ENCODE measurements around the gene TMEM126B.
A peak's percentile ranks its signal among the peaks of the same experiment; 100 is the strongest.
"Not testable (repeated sequence)": the region's sequence is repeated elsewhere in the genome, so short reads cannot be mapped to it uniquely, and the experiment has no call there.

The TMEM126B gene

GRCh38 chr11:85596886-85597285 lies 31.5 kb upstream of the TMEM126B start:
- H3K4me3 Mint-ChIP-seq, result no peak overlapping the region
- DNase-seq, result no peak
- no peak overlapping the region for H3K27ac Mint-ChIP-seq
- TF ChIP-seq CTCF (IDR thresholded peaks at IDR 0.05), result no peak
- no peaks in the 10 kb centered on the region for H3K9me3 Mint-ChIP-seq
- no peaks in the 10 kb centered on the region for H3K36me3 Mint-ChIP-seq (ENCODE audit: low read depth)
- H3K27me3 Mint-ChIP-seq (ENCODE audit: low read depth, poor library complexity), result no peaks in the 10 kb centered on the region
- no peaks in the 10 kb centered on the region for H3K4me1 Mint-ChIP-seq

DNA sequence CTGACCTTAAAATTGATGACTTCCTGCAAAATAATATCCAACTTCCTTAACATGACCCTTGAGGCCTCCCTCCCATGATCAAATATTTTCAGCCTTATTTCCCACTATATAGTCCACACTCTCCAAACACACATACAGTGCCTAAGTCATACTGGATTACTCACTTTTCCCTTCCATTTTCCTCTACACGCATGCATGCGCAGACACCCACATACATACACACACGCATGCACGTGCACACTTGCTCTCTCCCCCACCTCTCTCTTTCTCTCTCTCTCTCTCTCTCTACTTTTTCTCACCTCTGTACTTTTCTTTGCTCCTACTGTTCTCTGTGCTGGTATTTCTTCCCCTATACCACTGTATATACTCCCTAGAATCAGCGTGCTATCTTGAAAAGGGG lies 29.3 kb upstream of the TMEM126B start:
- no peaks in the 10 kb centered on the region for H3K27me3 Mint-ChIP-seq (ENCODE audit: low read depth, poor library complexity)
- no peaks in the 10 kb centered on the region for H3K36me3 Mint-ChIP-seq (ENCODE audit: low read depth)
- H3K27ac Mint-ChIP-seq, result peak overlapping the region; percentile 11
- no peaks in the 10 kb centered on the region for H3K4me1 Mint-ChIP-seq
- no peak overlapping the region for H3K4me3 Mint-ChIP-seq
- DNase-seq, result no peak
- no peaks in the 10 kb centered on the region for H3K9me3 Mint-ChIP-seq
- TF ChIP-seq CTCF (IDR thresholded peaks at IDR 0.05), result no peak

- H3K27me3 Mint-ChIP-seq (ENCODE audit: low read depth, poor library complexity), result peaks cover 6% of the 10 kb centered on the region
- no peaks in the 10 kb centered on the region for H3K4me1 Mint-ChIP-seq
- no peak overlapping the region for H3K27ac Mint-ChIP-seq
- H3K4me3 Mint-ChIP-seq, result no peak overlapping the region
- no peaks in the 10 kb centered on the region for H3K36me3 Mint-ChIP-seq (ENCODE audit: low read depth)
- DNase-seq, result no peak
- TF ChIP-seq CTCF (IDR thresholded peaks at IDR 0.05), result no peak
- H3K9me3 Mint-ChIP-seq, result peaks cover 12% of the 10 kb centered on the region
Observed at GRCh38 chr11:85602526-85603213, 25.7 kb upstream of the TMEM126B start.

DNA sequence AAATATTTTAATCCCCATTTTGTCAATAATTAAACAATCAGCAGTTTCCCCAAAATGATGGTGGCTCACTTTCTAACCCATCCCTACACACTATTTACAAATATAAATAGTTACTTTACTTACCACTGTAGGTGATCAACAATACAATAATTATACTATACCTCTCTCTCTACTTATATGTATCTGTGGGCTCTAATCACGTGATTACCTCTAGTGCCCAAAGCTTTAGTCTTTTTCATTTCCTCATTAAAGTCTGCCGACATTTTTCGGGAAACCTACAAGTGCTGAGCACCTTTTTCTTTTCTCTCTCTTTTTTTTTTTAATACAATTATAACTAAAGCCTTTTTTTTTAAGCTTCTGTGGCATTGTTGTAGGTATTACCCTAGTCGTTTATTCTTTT lies 25.2 kb upstream of the TMEM126B start:
- Mint-ChIP-seq H3K27ac (no peak overlapping the region), H3K27me3 (ENCODE audit: low read depth, poor library complexity) (peaks cover 6% of the 10 kb centered on the region), H3K4me1 (no peaks in the 10 kb centered on the region), H3K9me3 (peaks cover 12% of the 10 kb centered on the region), H3K36me3 (ENCODE audit: low read depth) (no peaks in the 10 kb centered on the region), H3K4me3 (no peak overlapping the region)
- no peak for DNase-seq
- no peak for TF ChIP-seq CTCF (IDR thresholded peaks at IDR 0.05)

DNA sequence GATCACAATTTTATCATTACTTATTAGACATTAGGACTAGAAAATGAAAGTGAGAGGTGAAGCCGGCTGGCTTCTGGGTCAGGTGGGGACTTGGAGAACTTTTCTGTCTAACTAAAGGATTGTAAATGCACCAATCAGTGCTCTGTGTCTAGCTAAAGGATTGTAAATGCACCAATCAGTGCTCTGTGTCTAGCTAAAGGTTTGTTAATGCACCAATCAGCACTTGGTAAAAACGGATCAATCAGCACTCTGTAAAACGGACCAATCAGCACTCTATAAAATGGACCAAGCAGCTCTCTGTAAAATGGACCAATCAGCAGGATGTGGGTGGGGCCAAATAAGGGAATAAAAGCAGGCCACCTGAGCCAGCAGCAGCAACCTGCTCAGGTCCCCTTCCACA lies 22.2 kb upstream of the TMEM126B start:
- not testable (repeated sequence) for H3K27ac Mint-ChIP-seq; DNase-seq; H3K27me3 Mint-ChIP-seq (ENCODE audit: low read depth, poor library complexity); H3K4me3 Mint-ChIP-seq; H3K36me3 Mint-ChIP-seq (ENCODE audit: low read depth); H3K4me1 Mint-ChIP-seq
- peaks cover 12% of the 10 kb centered on the region for H3K9me3 Mint-ChIP-seq

DNA sequence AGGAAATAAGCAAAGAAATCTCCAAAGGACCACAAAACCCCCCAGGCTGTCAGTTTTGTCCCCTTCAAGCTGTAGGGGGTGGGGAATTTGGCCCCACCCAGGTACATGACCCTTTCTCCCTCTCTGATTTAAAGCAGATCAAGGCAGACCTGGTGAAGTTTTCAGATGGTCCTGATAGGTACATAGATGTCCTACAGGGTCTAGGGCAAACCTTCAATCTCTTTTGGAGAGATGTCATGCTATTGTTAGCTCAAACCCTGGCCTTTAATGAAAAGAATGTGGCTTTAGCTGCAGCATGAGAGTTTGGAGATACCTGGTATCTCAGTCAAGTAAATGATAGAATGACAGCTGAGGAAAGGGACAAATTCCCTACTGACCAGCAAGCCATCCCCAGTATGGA lies 19.8 kb upstream of the TMEM126B start:
- H3K4me1 Mint-ChIP-seq; H3K27me3 Mint-ChIP-seq (ENCODE audit: low read depth, poor library complexity); H3K36me3 Mint-ChIP-seq (ENCODE audit: low read depth); H3K27ac Mint-ChIP-seq; H3K4me3 Mint-ChIP-seq; DNase-seq: not testable (repeated sequence)
- H3K9me3 Mint-ChIP-seq, result peaks cover 12% of the 10 kb centered on the region

DNA sequence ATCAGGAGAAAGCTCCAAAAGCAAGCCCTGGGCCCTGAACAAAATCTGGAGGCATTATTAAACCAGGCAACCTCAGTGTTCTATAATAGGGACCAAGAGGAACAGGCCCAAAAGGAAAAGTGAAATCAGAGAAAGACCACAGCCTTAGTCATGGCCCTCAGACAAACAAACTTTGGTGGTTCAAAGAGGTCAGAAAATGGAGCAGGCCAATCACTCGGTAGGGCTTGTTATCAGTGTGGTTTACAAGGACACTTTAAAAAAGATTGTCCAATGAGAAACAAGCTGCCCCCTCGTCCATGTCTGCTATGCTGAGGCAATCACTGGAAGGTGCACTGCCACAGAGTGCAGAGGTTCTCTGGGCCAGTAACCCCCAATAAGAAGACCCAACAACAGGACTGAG lies 19.1 kb upstream of the TMEM126B start:
- H3K27ac Mint-ChIP-seq; H3K4me3 Mint-ChIP-seq; H3K27me3 Mint-ChIP-seq (ENCODE audit: low read depth, poor library complexity); H3K36me3 Mint-ChIP-seq (ENCODE audit: low read depth); H3K4me1 Mint-ChIP-seq; DNase-seq: not testable (repeated sequence)
- peaks cover 16% of the 10 kb centered on the region for H3K9me3 Mint-ChIP-seq

GRCh38 chr11:85611643-85612042 lies 16.8 kb upstream of the TMEM126B start:
- H3K4me1 Mint-ChIP-seq; H3K4me3 Mint-ChIP-seq; H3K27me3 Mint-ChIP-seq (ENCODE audit: low read depth, poor library complexity); H3K27ac Mint-ChIP-seq; H3K36me3 Mint-ChIP-seq (ENCODE audit: low read depth); DNase-seq: not testable (repeated sequence)
- H3K9me3 Mint-ChIP-seq, result peaks cover 14% of the 10 kb centered on the region
